GM12865 (cell line): ENCODE results near the gene RGCC.

ENCODE experiments used
- DNase-seq: peaks from one replicate; pipeline ENCODE4 v3.0.0; 2010; ENCODE audit warnings: low read depth
- H3K4me3 ChIP-seq: 2 replicates; pipeline ENCODE4 v1.5.1; 2011; ENCODE audit warnings: mild to moderate bottlenecking, low read depth, low read length, control low read depth
- TF ChIP-seq, protein P1 (sequence below): IDR thresholded peaks from 2 replicates; pipeline ENCODE4 v1.5.1; 2011; ENCODE audit warnings: low read length, control low read depth, low read depth, inconsistent platforms; ENCODE audit not compliant: insufficient read depth; ENCODE audit errors: missing control alignments

The RGCC gene

DNA sequence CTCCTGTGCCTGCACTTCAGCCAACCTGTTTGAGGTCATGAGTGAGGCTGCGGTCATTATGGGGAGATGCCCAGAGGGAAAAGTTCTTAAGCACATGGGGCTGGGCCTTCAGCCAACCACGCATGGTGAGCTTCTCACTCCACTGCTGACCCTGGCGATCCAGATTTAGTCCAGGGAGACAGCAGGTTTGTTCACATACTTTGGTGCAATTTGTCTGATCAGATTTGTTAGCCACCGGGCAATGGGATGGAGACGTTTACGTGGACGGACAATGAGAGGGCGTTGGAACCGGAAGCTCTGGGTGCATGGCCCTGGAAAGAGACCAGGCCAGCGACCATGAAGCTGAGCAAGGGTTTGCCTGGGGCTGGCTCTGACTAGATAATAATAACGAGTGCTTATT lies 56.2 kb downstream of the RGCC start:
- no peak for DNase-seq
- TF ChIP-seq, protein P1, sequence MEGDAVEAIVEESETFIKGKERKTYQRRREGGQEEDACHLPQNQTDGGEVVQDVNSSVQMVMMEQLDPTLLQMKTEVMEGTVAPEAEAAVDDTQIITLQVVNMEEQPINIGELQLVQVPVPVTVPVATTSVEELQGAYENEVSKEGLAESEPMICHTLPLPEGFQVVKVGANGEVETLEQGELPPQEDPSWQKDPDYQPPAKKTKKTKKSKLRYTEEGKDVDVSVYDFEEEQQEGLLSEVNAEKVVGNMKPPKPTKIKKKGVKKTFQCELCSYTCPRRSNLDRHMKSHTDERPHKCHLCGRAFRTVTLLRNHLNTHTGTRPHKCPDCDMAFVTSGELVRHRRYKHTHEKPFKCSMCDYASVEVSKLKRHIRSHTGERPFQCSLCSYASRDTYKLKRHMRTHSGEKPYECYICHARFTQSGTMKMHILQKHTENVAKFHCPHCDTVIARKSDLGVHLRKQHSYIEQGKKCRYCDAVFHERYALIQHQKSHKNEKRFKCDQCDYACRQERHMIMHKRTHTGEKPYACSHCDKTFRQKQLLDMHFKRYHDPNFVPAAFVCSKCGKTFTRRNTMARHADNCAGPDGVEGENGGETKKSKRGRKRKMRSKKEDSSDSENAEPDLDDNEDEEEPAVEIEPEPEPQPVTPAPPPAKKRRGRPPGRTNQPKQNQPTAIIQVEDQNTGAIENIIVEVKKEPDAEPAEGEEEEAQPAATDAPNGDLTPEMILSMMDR = no peak
- H3K4me3 ChIP-seq = no peak overlapping the region

DNA sequence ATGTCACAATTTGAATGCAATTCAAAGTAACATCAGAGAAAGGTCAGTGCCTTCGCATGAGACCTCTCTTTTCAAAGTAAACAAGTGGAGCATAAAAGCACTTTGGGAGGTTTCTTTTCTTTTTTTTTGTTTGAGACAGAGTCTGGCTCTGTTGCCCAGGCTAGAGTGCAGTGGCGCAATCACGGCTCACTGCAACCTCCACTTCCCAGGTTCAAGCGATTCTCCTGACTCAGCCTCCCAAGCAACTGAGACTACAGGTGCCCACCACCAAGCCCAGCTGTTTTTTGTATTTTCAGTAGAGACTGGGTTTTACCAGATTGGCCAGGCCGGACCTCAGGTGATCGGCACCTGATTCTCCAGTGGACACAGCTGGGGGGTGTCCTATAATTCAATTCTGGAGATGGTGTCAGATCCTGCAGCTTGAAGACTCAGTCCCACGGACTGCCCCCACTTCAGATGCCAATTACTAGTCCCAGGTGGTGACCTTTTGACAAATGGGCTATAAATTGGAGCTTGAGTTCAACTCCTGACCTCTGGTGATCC lies 57.6 kb downstream of the RGCC start:
- TF ChIP-seq, protein P1 = no peak
- H3K4me3 ChIP-seq = no peak overlapping the region
- no peak for DNase-seq

DNA sequence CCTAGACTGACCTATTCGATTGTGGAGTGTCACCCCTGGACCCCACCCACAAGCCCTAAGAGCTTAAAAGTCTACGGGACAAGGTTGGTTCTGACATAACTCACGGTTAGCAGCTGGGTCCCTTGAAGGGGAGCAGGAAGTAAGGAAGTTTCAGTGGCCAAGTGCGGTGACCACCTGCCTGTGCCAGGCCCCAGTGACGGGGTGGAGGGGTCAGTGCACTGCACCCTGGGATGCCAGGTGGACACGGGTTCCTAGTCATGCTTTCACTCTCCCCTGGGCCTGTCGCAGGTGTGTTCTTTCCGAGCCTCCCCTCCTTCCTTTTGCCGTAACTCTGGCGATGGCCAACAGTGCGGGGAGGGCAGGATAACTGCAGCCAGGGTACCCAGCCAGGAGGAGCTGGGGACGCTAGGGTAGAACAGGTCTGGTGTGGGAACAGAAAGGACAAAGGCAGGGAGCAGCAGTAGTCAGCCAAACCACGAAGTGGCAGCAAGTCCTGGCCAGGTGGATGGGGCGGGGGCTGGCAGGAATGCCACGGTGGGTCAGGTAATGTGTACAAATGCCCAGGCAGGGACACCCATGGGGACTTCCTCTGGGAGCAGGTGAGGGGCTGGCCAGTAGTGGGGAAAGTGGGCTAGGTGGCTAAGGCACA lies 58.3 kb downstream of the RGCC start:
- H3K4me3 ChIP-seq = no peak overlapping the region
- DNase-seq = no peak
- TF ChIP-seq, protein P1 = no peak

DNA sequence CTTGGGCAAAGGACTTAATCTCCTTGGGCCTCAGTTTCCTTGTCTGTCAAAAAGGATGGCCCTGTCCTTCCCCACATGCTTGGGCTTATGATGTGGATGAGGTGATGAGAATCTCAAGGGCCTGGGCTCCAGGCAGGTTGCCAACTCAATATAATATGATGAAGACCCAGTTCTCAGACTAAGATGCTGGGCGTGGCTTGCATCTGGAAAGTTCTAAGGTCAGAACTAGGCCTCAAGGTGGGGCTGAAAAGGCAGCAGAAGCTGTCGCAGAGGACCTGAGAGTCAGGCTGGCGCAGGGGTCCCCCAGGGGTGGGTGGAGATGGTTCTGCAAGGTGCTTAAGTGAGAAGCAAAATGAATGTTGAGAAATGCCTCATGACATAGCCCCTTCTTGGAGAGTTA lies 58.8 kb downstream of the RGCC start:
- TF ChIP-seq, protein P1 = no peak
- no peak for DNase-seq
- no peak overlapping the region for H3K4me3 ChIP-seq

DNA sequence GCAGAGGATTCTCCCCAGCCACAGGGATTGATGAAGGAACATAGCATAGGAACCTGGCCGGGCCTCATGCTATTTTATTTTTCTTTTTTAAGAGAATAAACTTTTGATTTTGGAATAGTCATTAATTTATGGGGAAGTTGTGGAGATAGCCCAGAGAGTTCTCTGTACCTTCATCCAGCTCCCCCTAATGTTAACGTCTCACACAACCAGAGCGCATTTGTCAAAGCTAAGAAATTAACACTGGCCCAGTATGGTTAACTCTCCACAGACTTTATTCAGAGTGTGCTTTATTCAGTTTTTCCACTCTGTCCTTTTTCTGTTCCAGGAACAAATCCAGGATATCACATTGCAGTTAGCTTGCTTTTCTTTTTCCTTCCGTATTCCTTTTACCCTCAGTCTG lies 59.4 kb downstream of the RGCC start:
- no peak overlapping the region for H3K4me3 ChIP-seq
- no peak for DNase-seq
- TF ChIP-seq, protein P1 = no peak

DNA sequence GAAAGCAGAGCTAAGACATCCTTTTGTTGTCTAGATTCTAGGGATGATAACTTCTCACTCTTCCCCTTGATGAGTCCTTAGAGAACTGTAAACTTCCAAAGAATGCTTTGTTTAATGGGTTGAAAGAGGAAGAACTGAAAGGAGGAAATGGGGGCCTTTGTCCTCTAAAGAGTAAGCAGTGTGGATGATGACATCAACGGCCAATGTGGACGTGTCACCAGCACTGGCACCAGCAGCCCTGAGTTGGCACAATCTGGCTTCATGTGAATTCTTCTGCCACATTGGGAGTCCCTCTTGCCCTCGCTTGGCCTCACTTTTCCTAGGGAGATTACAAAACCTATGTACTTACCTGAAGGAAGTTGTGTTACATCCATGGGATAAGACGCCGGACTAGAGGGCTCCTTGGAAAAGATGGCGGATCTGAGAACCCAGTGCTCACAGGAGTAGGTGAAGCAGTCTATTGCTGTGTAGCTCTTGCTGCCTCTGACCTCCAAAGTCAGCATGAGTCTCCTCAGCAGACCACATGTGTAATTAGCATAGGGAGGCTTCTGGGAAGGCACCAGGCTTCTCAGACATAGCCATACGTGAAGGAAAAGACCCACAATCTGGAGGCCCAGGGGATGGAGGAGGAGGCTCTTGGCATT lies 62.8 kb downstream of the RGCC start:
- DNase-seq = no peak
- no peak overlapping the region for H3K4me3 ChIP-seq
- TF ChIP-seq, protein P1 = no peak
